Measurements from ENCODE around the gene OSBPL5.

OSBPL5 gene

DNA sequence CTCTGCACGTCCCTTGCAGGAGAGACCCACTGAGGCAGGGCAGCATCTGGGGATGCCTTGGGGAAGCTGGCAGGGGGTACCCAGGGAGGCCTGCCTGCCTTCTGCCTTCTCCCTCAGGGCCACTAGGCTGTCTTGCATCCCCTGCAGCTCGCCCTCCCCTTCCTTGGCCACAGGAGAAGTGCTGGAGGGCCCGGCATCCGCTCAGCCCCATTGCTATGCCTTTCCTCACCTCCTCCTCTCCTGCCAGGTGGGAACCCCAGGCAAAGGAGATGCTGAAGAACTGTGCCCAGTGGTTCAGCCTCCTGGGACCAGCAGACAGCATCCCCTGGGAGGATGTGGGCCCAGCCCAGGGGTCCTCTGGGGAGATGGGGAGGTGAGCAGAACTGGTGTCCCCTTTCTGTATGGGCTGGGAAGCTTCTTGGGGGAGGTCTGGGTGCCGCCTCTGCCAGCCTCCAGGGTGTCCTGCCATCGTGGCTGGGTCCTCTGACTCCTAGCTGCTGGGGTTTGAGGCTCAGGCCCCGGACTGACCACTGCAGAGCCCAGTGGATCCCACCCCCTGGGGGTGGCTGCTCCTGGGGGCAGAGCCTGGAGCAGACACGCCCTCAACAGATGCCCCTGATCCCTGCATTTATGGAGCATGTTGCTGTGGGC lies 32.9 kb upstream of the OSBPL5 start:
- in situ Hi-C loops (cut with MboI; ENCODE audit: low sequenced_read_pairs) = no loop called here

DNA sequence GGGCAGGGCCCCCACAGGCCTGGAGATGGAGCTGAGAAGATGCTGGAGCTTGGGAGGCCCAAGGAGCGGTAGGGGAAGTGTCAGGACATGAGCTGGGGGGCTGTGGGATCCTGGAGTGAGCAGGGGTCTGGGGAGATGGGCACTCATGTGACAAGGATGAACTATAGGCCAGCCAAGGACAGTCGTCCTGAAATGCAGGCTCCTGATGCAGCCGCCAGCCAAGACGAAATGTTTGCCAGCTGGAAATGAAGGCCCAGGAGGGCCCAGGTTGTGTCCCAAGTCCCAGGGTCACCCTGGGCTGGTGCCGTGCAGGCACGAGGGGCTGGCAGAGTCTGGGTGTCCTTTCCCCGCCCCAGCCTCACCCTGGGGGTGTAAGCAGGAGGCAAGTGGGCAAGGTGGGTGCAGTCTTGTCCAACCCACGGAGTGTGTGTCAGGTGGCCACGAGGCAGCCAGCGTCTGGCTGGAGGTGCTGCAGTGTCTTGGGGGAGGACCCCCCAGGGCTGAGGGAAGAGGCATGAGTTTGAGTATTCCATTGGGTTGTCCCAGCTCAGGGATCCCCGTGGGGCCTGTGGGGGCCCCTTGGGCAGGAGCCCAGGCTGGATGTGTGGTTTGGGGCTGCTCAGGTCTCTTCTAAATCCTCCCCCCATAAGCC lies 32.1 kb upstream of the OSBPL5 start:
- in situ Hi-C loops (cut with MboI; ENCODE audit: low sequenced_read_pairs) = no loop called here

DNA sequence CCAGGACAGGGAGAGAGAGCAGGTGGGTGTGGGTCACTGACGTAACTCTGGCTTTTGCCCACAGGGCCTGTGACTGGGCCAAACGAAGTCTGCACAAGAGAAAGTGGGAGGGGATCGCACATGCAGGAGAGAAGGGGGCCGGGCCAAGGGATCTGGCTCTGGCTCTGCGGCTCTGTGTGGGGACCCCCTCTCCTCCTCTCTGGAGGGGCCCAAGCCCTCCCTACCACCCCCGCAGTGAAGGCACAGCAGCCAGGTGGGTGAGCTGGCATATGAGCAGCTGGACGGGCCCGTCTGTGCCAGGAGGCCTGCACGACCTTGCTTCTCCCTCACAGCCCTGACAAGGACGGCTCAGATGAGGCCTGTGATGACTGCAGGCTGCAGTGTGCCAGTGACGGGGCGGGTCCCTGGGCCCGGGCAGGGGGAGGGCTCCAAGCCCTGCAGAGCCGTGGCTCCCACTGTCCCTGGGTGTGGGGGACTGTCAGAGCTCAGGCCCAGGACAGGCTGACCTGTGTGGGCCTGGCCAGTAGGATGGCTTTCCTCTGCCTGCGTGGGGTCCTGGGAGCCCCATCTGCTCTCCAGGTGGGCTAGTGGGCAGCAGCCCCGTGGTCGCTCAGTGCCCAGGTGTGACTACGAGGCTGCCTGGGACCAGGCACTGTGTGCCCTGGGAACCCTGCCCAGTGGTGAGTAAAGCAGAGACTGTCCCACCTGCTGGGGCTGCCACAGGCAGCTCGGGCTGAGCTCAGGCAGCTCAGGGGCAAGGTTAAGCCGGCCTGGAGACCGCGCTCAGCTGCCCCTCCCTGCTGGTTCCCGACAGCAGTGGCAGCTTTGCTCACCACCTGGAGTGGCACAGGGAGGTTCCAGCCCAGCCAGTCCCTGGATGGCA lies 31.3 kb upstream of the OSBPL5 start:
- in situ Hi-C loops (cut with MboI; ENCODE audit: low sequenced_read_pairs) = no loop called here

DNA sequence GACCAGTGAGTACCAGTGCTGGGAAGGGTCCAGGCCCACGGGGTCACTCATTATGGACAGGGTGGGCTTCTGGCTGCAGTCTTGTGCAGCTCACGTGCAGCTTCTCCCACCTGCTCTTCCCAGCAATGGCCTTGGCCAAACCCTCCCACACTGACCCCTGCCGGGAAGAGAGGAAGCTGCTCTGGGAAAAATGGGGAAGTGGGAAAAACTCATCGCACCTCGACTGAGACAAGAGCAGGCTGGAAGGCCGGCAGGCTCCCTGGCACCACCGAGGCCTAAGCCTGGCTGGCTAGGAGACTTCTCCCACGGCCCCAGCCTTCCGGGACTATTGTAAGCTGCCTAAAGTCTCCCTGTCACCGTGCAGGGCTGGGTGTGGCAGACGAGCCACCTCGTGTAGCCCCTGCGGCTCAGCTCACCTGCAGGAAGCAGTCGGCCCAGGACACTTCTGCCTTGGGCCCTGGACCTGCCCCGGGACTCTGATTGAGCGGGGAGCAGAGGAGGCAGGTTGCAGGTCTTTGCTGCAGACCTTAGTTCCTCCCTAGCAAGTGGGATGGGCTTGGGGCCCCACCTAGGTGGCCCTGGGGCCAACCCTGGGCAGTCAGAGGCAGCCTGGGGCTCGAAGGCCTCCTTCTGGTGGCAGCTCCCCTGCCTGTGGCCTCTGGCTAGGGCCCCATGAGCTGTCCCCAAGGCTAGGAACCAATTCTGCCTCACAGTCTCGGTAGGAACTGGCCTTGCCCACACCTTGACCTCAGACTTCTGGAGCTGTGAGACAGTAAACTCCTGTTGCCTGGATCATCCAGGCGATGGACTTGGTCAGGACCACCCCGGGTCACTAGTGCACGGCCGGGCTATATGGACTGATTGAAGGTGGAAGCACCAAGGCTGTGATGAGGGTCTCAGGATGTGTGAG lies 30.4 kb upstream of the OSBPL5 start:
- in situ Hi-C loops (cut with MboI; ENCODE audit: low sequenced_read_pairs) = no loop called here

DNA sequence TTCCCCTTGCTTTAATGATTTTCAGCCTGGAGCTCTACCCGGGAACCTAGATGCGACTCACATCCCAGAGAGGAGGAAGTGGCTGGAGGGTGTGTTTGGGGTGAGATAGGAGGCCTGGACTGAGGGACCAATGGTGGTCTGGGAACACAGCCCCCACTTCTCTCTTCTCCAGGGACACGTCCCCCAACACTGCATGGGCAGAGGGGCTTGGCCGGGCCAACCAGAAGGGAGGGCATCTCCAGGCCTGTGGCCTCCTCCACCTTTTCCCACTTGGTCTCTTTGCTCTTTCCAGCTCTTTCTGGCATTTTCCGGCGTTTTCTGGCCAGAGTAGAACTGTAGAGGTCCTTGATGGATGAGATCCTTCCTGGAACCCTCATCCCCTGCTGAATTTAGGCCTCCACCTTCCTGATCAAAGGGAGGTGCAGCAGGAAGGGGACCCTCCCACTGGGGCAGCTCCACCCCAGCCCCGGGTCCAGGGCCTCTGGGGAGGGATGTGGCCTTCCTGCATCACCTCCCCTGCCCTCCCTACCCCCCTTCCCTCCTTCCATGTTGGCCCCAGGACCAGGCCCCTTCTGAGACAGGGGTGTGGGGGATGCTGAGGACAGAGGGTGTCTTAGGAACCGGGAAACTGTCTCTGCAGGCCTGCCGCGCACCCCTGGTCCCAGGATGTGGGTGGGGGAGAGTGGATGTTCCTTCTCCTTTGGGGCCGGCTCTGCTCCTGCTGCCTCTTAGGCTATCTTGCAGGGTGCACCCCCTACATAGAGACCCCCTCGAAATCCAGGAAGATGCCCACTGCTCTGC lies 29.1 kb upstream of the OSBPL5 start:
- in situ Hi-C loops (cut with MboI; ENCODE audit: low sequenced_read_pairs) = no loop called here

DNA sequence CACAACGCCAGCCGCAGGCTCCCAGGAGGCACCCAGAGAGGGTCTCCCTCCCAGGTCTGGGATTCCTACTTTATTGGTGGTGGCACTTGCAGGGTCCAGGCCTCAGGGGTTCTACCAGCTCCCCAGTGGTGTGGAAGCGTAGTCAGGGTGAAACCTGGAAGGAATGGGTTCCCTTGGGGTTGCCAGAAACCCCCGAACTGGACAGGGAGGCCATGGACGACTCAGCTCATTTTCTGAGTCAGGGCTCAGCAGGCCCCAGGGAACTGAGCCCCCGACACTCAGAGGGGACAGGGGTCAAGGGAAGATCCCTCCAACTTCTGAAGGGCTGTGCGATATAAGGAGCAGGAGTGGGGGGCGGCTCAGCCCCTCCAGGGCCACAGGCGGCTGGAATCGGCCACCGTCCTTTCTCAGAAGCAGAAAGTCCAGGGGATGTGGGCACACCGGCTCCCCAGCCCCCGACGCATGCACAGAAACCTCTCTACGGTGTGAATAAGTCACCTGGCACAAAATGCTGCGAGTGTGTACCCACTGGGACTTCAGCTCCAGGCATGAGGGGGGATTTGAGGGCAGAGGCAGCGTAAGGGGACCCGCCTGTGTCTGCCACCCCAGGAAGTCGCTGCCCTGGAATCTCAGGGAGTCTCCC lies 28.4 kb upstream of the OSBPL5 start:
- in situ Hi-C loops (cut with MboI; ENCODE audit: low sequenced_read_pairs) = no loop called here

DNA sequence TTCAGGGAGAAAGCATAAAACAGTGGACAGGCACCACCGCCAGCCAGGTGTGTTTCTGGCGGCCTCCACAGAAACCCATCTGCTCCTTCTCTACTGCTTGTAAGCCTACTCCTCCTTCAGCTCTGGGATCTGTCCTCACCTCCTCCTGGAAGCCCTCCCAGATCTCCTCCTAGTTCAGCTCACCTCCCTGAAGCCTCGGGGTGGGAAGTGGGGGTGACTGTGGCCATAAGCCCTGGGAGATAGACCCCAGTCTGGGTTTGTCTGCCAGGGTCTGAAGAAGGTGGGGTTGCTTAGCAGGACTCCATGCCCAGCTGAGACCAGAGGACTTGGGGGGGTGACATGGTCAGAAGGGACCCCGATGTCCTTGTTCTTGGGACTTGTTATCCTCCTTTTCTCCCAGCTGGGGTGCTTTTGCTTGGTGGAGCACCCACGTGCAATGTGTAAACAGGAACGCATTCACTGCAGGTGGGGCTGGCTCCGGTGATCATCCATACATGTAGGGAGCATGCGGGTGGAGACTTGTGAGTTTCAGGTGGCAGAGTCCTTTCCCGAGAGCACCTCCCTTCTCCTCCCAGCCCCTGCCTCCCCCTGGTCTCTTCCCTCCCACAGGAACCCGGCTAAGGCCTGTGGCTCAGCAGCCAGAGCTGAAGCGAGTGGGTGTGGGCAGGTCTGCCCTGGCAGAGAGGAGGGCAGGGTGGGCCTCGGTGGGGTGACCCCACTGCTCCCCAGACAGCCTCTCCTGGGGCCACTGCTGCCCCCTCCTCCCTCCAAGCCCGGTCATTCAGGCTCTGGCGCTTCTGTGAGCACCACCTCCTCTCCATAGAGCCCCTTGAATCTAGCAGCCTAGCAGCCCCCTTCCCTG lies 27.6 kb upstream of the OSBPL5 start:
- in situ Hi-C loops (cut with MboI; ENCODE audit: low sequenced_read_pairs) = no loop called here

DNA sequence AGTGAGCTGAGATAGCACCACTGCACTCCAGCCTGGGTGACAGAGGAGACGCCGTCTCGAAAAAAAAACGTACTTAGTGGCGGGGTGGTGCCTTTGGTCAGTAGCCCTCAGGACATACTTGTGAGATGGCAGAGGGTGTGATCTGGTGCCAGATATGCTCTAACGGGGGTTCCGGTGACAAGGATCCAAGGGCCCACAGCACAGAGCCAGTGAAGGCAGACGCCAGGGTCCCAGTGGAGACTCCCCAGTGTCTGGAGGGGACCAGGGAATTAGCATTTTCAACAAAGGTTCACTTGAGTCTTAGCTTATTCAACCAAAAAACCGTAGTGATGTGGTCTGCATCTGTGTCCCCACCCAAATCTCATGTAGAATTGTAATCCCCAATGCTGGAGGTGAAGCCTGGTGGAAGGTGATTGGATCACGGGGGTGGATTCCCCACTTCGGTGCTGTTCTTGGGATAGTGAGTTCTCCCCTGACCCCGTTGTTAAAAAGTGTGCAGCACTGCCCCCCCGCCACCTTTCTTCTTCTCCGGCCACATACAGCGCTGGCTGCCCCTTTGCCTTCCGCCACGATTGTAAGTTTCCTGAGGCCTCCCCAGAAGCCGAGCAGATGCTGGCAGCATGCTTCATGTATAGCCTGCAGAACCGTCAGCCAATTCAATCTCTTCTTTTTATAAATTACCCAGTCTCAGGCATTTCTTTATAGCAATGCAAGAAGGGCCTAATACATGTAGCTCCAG lies 26.6 kb upstream of the OSBPL5 start:
- in situ Hi-C loops (cut with MboI; ENCODE audit: low sequenced_read_pairs) = no loop called here

DNA sequence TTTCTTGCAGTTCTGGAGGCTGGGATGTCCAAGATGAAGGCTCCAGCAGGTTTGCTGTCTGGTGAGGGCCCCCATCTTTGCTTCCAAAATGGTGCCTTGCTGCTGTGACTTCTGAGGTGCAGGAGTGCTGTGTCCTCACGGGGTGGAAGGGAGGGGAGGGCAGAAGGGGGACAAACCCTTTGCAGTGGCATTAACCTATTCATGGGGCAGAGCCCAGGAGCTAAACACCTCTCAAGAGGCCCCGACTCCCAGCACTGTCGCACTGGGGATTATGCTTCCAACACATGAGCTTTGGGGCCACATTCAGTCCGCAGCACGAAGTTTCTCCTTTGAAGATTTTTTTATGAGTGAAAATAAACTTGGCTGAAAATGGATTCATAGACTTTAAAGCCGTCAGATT lies 25.5 kb upstream of the OSBPL5 start:
- in situ Hi-C loops (cut with MboI; ENCODE audit: low sequenced_read_pairs) = no loop called here

DNA sequence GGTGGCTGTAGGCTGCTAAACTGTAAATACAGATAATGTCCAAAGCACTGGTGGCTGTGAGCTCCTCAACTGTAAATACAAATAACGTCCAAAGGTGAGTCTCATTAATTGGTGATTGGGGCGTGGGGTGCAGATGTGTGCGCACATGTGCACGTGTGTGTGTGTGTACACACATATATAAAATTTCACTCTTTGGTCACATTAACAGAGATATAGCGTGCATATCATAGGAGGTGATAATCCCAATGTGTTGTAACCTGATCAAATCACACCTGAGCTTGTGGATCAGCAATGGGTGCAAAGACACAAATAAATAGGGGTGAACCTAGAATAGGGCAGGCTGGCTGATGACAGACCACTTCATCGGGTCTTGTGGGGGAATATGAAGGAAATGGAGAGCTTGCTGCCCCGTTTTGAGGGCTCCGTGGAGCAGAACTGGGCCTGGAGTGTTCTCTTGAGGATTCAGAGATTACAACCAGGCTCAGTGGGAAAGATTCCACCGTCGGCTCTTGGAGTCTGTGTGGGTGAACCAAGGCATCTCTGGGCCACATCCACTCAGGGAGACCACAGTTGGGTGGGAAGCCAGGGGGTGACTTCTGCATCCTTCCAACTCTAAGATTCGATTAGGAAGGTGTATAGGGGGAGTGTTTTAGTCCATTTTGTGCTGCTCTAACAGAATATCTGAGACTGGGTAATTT lies 24.9 kb upstream of the OSBPL5 start:
- in situ Hi-C loops (cut with MboI; ENCODE audit: low sequenced_read_pairs) = no loop called here

DNA sequence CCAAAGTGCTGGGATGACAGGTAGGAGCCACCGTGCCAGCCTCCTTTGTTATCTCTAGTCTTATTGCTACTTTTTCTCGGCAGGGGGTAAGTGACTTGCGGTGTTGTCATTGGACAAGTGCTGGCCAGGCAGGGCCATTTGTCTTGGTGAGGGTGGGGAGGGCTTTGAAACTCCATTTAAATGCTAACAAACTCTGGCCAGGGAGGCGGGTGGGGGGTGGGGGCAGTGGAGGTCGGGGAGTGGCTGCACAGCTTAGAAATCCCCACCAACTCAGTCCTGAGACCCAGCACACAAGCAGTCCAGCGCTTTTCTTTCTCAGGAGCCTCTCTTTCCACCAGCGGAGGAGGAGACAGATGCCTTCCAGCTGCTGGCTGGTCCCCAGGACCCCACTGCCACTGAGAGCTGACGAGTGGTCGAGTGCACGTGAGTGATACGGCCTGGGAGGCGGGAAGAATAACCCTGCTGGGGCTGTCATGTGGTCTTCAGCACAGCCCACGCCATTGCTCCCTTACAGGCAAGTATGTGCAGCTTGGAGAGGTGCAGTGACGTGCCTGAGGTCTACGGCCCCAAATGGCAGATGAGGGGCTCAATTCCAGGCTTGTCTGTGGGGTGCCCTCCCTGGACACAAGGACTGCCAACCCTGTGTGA lies 24.2 kb upstream of the OSBPL5 start:
- in situ Hi-C loops (cut with MboI; ENCODE audit: low sequenced_read_pairs) = no loop called here

DNA sequence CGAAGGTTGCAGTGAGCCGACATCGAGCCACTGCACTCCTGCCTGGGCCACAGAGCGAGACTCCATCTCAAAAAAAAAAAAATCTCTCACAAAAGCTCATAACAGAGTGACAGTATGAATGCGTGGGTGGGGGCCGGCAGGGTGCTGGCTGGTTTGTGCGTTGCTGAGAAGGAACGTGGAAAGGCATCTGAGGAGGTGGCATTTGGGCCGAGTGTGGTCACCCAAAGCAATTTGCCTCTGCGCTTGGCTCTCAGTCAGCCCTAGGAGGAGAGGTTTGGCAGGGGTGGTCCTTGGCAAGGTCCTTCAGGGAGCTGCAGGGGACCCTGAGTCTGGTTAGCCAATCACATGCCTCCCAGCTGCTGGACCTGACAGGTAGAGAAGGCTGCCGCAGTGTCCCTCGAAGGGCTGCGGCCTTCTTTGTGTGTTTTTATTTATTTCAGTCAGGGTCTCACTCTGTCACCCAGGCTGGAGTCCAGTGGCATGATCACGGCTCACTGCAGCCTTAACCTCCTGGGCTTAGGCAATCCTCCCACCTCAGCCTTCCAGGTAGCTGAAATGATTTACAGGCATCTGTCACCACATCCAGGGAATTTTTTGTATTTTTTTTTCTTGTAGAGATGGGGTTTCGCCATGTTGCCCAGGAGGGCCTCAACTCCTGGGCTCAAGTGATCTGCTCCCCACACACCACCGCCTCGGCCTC lies 23.5 kb upstream of the OSBPL5 start:
- in situ Hi-C loops (cut with MboI; ENCODE audit: low sequenced_read_pairs) = no loop called here

DNA sequence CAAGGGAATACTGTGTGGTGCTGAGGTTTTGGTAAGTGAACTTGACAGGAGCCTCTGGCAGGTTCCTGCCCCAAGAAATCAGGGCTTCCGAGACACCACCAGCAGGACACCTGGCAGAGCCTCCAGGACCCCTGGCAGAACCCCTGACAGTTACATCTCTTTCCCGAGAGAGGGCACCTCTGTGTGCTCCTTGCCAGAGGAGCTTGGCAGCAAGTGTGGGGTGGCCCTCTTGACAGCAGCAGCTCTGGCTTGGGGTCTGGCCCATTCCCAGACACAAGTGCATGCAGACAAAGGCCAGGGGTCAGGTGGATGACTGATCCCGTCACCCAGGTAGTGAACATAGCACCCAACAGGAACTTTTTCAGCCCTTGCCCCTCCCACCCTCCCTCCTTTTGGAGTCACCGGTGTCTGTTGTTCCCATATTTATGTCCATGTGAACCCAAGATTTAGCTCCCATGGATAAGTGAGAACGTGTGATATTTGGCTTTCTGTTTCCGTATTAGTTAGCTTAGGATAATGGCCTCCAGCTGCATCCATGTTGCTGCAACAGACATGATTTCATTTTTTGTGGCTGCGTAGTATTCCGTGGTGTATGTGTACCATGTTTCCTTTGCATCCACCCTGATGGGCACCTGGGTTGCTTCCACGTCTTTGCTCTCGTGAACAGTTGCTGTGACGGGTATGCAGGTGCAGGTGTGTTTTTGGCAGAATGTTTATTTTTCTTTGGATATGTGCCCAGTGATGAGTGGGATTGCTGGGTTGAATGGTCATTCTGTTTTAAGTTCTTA lies 21.2 kb upstream of the OSBPL5 start:
- in situ Hi-C loops (cut with MboI; ENCODE audit: low sequenced_read_pairs) = no loop called here

DNA sequence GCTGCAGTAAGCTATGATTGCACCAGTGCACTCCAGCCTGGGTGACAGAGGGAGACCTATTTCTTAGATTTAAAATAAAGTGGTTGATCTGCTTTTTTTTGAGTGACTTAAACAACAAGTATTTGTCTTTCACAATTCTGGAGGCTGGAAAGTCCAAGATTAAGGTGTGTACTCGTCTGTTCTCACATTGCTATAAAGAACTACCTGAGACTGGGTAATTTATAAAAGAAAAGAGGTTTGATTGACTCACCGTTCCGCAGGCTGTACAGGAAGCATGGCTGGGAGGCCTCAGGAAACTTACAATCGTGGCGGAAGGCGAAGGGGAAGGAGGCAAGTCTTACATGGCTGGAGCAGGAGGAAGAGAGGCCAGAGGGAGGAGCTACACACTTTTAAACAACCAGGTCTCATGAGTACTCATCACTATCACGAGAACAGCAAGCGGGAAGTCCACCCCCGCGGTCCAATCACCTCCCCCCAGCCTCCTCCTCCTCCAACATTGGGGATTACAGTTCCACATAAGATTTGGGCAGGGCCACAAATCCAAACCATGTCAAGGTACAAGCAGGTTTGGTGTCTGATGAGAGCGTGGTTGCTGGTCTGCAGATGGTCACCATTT lies 19.7 kb upstream of the OSBPL5 start:
- in situ Hi-C loops (cut with MboI; ENCODE audit: low sequenced_read_pairs) = no loop called here

DNA sequence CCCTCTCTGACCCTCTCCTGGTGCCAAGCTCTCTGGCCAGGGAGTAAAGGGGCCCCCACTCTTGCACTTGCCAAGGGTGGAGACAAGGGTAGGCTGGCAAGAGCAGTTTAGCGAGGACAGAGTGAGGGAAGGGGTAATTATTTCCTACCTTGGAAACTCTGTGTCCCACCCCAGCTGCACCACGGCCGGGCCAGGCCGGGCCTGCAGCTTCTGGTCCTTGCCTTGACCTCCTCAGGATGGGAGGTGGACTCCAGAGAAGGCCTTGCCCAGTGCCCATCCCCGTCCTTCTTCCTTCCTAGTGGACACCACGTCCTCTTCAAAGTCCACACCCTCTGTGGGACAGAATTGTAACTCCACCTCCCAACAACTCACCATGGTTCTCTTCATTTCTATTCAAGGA lies 18.4 kb upstream of the OSBPL5 start:
- in situ Hi-C loops (cut with MboI; ENCODE audit: low sequenced_read_pairs) = no loop called here

Measured in HL-60/S4 (cell line).